Left lung (tissue), 10 donors: ENCODE data around the gene RRM1. TPM values are rescaled to one million over a fixed set of nuclear protein-coding genes. Genes with fewer than 3 reads are reported as not detected.

Source experiments
- ATAC-seq: fragments of 200-7000 bp; cut with Tn5 transposase; one replicate; pipeline ENCODE4 v1.9.1; 2020; ENCODE audit warnings: moderate library complexity
- DNase-seq, 4 donors: peaks; one replicate each; pipeline ENCODE4 v3.0.0-alpha.2; 2013 to 2020
- H3K27ac ChIP-seq, 2 donors: fragments of 200-600 bp; sonication (generic) in 1 of 2; one replicate each; pipeline versions ENCODE4 v1.5.0 to v1.8.0; 2020 to 2021
- H3K27me3 ChIP-seq, 2 donors: fragments of 200-600 bp; sonication (generic) in 1 of 2; one replicate each; pipeline versions ENCODE4 v1.5.0 to v1.8.0; 2020 to 2021
- H3K36me3 ChIP-seq, 2 donors: fragments of 200-600 bp; sonication (generic) in 1 of 2; one replicate each; pipeline versions ENCODE4 v1.5.0 to v1.8.0; 2020 to 2021
- H3K4me1 ChIP-seq, 2 donors: fragments of 200-600 bp; one replicate each; pipeline ENCODE4 v1.8.0; 2021
- H3K4me3 ChIP-seq, 2 donors: fragments of 200-600 bp; sonication (generic) in 1 of 2; one replicate each; pipeline versions ENCODE4 v1.5.0 to v1.8.0; 2020 to 2021; ENCODE audit warnings: mild to moderate bottlenecking in 1 of 2
- H3K9me3 ChIP-seq, 2 donors: fragments of 200-600 bp; sonication (generic) in 1 of 2; one replicate each; pipeline versions ENCODE4 v1.5.0 to v1.8.0; 2020 to 2021
- intact Hi-C, 2 donors: fragments of 100-400 bp; cut with DNase I; formaldehyde crosslinking; loops; one replicate each; pipeline versions ENCODE4 v1.11.2 to v1.14.2; 2022
- polyA plus RNA-seq, 6 donors: library from polyadenylated mRNA; unstranded; fragments of 120-200 nt; gene quantifications; one replicate each; pipeline ENCODE4 v1.2.1, GENCODE V29; 2013; ENCODE audit not compliant: insufficient read length in 6 of 6
- total RNA-seq, 2 donors: library from RNA; stranded (reverse); fragmentation: NEBNext Ultra II Directional; extraction: Animal tissue kit (Norgen Biotek cat#: 25700); gene quantifications; one replicate each; pipeline ENCODE4 v1.2.1, GENCODE V29; 2021
- TF ChIP-seq, protein P1 (sequence below), 2 donors: fragments of 200-600 bp; sonication (generic) in 1 of 2; IDR thresholded peaks; one replicate each; pipeline versions ENCODE4 v1.5.0 to v1.8.0; 2021; ENCODE audit warnings: antibody characterized with exemption in 2 of 2
- donor health status: DM: no; HTN: yes; CAD: no.
- donor health status: DM: no; HTN: no; CAD: no.

Gene RRM1
- total and polyA plus RNA-seq, 8 donors = 46.0 to 93.8 (median 60.9) TPM

DNA sequence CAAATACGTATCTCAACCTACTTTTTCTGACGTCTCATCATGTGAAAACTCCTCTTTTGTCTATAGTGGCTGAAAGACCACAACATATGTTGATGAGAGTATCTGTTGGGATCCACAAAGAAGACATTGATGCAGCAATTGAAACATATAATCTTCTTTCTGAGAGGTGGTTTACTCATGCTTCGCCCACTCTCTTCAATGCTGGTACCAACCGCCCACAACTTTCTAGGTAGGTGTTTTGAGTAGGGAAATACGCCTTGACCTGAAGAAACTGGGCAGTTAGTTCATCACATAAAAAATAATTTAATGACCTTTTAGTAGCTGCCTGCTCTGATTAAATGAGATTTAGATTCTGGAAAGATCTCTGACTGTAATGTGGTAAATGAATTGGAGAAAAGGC, 17.2 kb downstream of the RRM1 start:
- no peak for DNase-seq
- no peak overlapping the region for H3K27ac ChIP-seq
- intact Hi-C loops = no loop called here
- no peak for ATAC-seq
- no peaks in the 10 kb centered on the region for H3K27me3 ChIP-seq
- peaks cover 0 to 96% of the 10 kb centered on the region in 2 donors for H3K36me3 ChIP-seq
- H3K4me3 ChIP-seq = no peak overlapping the region
- TF ChIP-seq, protein P1, sequence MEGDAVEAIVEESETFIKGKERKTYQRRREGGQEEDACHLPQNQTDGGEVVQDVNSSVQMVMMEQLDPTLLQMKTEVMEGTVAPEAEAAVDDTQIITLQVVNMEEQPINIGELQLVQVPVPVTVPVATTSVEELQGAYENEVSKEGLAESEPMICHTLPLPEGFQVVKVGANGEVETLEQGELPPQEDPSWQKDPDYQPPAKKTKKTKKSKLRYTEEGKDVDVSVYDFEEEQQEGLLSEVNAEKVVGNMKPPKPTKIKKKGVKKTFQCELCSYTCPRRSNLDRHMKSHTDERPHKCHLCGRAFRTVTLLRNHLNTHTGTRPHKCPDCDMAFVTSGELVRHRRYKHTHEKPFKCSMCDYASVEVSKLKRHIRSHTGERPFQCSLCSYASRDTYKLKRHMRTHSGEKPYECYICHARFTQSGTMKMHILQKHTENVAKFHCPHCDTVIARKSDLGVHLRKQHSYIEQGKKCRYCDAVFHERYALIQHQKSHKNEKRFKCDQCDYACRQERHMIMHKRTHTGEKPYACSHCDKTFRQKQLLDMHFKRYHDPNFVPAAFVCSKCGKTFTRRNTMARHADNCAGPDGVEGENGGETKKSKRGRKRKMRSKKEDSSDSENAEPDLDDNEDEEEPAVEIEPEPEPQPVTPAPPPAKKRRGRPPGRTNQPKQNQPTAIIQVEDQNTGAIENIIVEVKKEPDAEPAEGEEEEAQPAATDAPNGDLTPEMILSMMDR (IDR thresholded peaks at IDR 0.05) = no peak
- H3K9me3 ChIP-seq = no peaks in the 10 kb centered on the region
- H3K4me1 ChIP-seq = no peaks in the 10 kb centered on the region

GRCh38 chr11:4115128-4115527, 20.5 kb downstream of the RRM1 start:
- intact Hi-C loops = no loop called here
- Histone ChIP-seq H3K27ac (no peak overlapping the region), H3K36me3 (peaks cover 0 to 77% of the 10 kb centered on the region in 2 donors), H3K27me3 (no peaks in the 10 kb centered on the region), H3K9me3 (no peaks in the 10 kb centered on the region), H3K4me1 (no peaks in the 10 kb centered on the region), H3K4me3 (no peak overlapping the region)
- DNase-seq (no peak), ATAC-seq (no peak)
- TF ChIP-seq, protein P1 (IDR thresholded peaks at IDR 0.05) = no peak

DNA sequence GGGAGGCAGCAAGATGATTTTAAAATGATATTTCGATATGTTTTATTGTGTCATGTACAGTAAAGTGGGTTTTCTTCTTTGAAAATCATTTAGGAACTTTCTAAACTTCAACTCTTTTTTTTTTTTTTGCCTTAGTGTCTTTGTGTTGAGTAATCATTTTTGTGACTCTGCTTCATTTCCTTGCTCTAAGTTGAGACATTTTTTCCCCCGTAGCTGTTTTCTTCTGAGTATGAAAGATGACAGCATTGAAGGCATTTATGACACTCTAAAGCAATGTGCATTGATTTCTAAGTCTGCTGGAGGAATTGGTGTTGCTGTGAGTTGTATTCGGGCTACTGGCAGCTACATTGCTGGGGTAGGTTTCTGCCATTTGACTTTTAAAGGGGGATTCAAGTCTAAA, 23.5 kb downstream of the RRM1 start:
- DNase-seq (no peak), ATAC-seq (no peak)
- no peaks in the 10 kb centered on the region for H3K27me3 ChIP-seq
- no peak overlapping the region for H3K27ac ChIP-seq
- TF ChIP-seq, protein P1 (IDR thresholded peaks at IDR 0.05) = no peak
- no peaks in the 10 kb centered on the region for H3K9me3 ChIP-seq
- intact Hi-C loops = no loop called here
- peaks cover 0 to 77% of the 10 kb centered on the region in 2 donors for H3K36me3 ChIP-seq
- no peak overlapping the region for H3K4me3 ChIP-seq
- no peaks in the 10 kb centered on the region for H3K4me1 ChIP-seq

GRCh38 chr11:4123218-4123617, 28.6 kb downstream of the RRM1 start:
- intact Hi-C loops = no loop called here
- H3K36me3 ChIP-seq = peaks cover 0 to 90% of the 10 kb centered on the region in 2 donors
- ATAC-seq = peak; percentile 34
- TF ChIP-seq, protein P1 (IDR thresholded peaks at IDR 0.05) = no peak
- no peak overlapping the region for H3K27ac ChIP-seq
- H3K9me3 ChIP-seq = no peaks in the 10 kb centered on the region
- H3K27me3 ChIP-seq = no peaks in the 10 kb centered on the region
- no peak overlapping the region for H3K4me3 ChIP-seq
- DNase-seq = no peak
- no peaks in the 10 kb centered on the region for H3K4me1 ChIP-seq

- Histone ChIP-seq H3K27me3 (no peaks in the 10 kb centered on the region), H3K36me3 (peaks cover 0 to 94% of the 10 kb centered on the region in 2 donors), H3K4me1 (no peaks in the 10 kb centered on the region), H3K27ac (no peak overlapping the region), H3K9me3 (no peaks in the 10 kb centered on the region), H3K4me3 (no peak overlapping the region)
- DNase-seq (no peak), ATAC-seq (no peak)
- intact Hi-C loops = no loop called here
- TF ChIP-seq, protein P1 (IDR thresholded peaks at IDR 0.05) = no peak
Measured at GRCh38 chr11:4125141-4125540, 30.5 kb downstream of the RRM1 start.
